MCF 10A (cell line): ENCODE data around the gene PHACTR3. TPM values are rescaled to one million over a fixed set of nuclear protein-coding genes. Genes with fewer than 3 reads are reported as not detected.

ENCODE experiments used
- BruUV-seq: library from RNA; stranded (reverse); fragments of 400-500 nt; replicated peaks from 2 replicates; lab custom pipeline; 2021; lab: Mats Ljungman, UMichigan
- CTCF ChIA-PET: fragments of 300-600 bp; sonication (Branson Sonifier 250); formaldehyde crosslinking; extraction: SDS; loops from one replicate; lab custom pipeline; 2021; ENCODE audit warnings: antibody characterized with exemption, inconsistent platforms; lab: Yijun Ruan, JAX
- POLR2A ChIA-PET: fragments of 300-600, 350-650 bp; sonication (Branson Sonifier 250); formaldehyde crosslinking; extraction: SDS; loops from one replicate; lab custom pipeline; 2020; ENCODE audit warnings: antibody characterized with exemption, inconsistent platforms; lab: Yijun Ruan, JAX
- DNase-seq: peaks from one replicate; pipeline ENCODE4 v3.0.0-alpha.2; 2018; ENCODE audit not compliant: unreplicated experiment
- H3K27ac Mint-ChIP-seq: one replicate; pipeline ENCODE4 v1.8.0; 2022; ENCODE audit warnings: mild to moderate bottlenecking, low read depth, mixed read lengths; ENCODE audit not compliant: unreplicated experiment
- H3K27me3 Mint-ChIP-seq: one replicate; pipeline ENCODE4 v1.8.0; 2022; ENCODE audit warnings: mixed read lengths; ENCODE audit not compliant: insufficient read depth, unreplicated experiment
- H3K36me3 Mint-ChIP-seq: one replicate; pipeline ENCODE4 v1.8.0; 2022; ENCODE audit warnings: mild to moderate bottlenecking, moderate library complexity, mixed read lengths; ENCODE audit not compliant: insufficient read depth, unreplicated experiment
- H3K4me1 Mint-ChIP-seq: one replicate; pipeline ENCODE4 v1.8.0; 2022; ENCODE audit warnings: mixed read lengths; ENCODE audit not compliant: insufficient read depth, unreplicated experiment
- H3K4me3 Mint-ChIP-seq: one replicate; pipeline ENCODE4 v1.8.0; 2022; ENCODE audit warnings: mild to moderate bottlenecking, moderate library complexity, mixed read lengths; ENCODE audit not compliant: unreplicated experiment
- H3K9me3 Mint-ChIP-seq: one replicate; pipeline ENCODE4 v1.8.0; 2022; ENCODE audit warnings: mixed read lengths; ENCODE audit not compliant: unreplicated experiment
- CTCF ChIP-seq: fragments of 200-600 bp; IDR thresholded peaks from one replicate; pipeline ENCODE4 v1.8.0; 2022; ENCODE audit warnings: antibody characterized with exemption, mild to moderate bottlenecking; ENCODE audit not compliant: unreplicated experiment
- intact Hi-C: fragments of 100-400 bp; cut with micrococcal nuclease; formaldehyde crosslinking; loops from 2 replicates; pipeline ENCODE4 v1.14.1; 2022
- total RNA-seq: library from RNA; stranded (reverse); gene quantifications from 2 replicates; pipeline ENCODE4 v1.2.3, GENCODE V29; 2022

PHACTR3 gene
- total RNA-seq, 1 experiment from 2014 or later = 22.8 TPM

- no peaks in the 10 kb centered on the region for H3K27me3 Mint-ChIP-seq
- peaks cover 5% of the 10 kb centered on the region for H3K36me3 Mint-ChIP-seq
- intact Hi-C loops = no loop called here
- H3K9me3 Mint-ChIP-seq = peaks cover 14% of the 10 kb centered on the region
- no TSS peak for BruUV-seq
- no peak for DNase-seq
- TF ChIP-seq CTCF = no peak
- no peaks in the 10 kb centered on the region for H3K4me1 Mint-ChIP-seq
- POLR2A ChIA-PET = no interaction called here
- CTCF ChIA-PET = interaction anchor here (0.6 to 1.6 kb wide), 5 partner anchors 12 to 592 kb away, joined by 3 to 6 read pairs (median 3); no protein-coding TSS in a partner anchor
- no peak overlapping the region for H3K4me3 Mint-ChIP-seq
- no peak overlapping the region for H3K27ac Mint-ChIP-seq
Measured at GRCh38 chr20:59804871-59805665, 200.7 kb downstream of the PHACTR3 start.

GRCh38 chr20:59805786-59806577 lies 201.6 kb downstream of the PHACTR3 start:
- CTCF ChIA-PET = interaction anchor here (0.6 to 1.6 kb wide), 6 partner anchors 22 to 593 kb away, joined by 3 to 7 read pairs (median 3); no protein-coding TSS in a partner anchor
- TF ChIP-seq CTCF = no peak
- POLR2A ChIA-PET = no interaction called here

GRCh38 chr20:59806578-59806975 lies 202.2 kb downstream of the PHACTR3 start:
- Mint-ChIP-seq H3K4me3 (no peak overlapping the region), H3K36me3 (peaks cover 7% of the 10 kb centered on the region), H3K27me3 (no peaks in the 10 kb centered on the region), H3K9me3 (peaks cover 9% of the 10 kb centered on the region), H3K4me1 (no peaks in the 10 kb centered on the region), H3K27ac (no peak overlapping the region)
- no peak for DNase-seq
- CTCF ChIA-PET = interaction anchor here (0.7 to 1.6 kb wide), 7 partner anchors 10 to 44 kb away, joined by 3 to 7 read pairs (median 3); no protein-coding TSS in a partner anchor
- BruUV-seq = no TSS peak
- TF ChIP-seq CTCF = no peak
- intact Hi-C loops = no loop called here
- POLR2A ChIA-PET = no interaction called here

More at GRCh38 chr20:59805786-59806577, 201.6 kb downstream of the PHACTR3 start:
- no TSS peak for BruUV-seq
- no peak for DNase-seq
- Mint-ChIP-seq H3K9me3 (peaks cover 9% of the 10 kb centered on the region), H3K4me3 (no peak overlapping the region), H3K4me1 (no peaks in the 10 kb centered on the region), H3K27me3 (no peaks in the 10 kb centered on the region), H3K27ac (no peak overlapping the region), H3K36me3 (peaks cover 7% of the 10 kb centered on the region)
- intact Hi-C loops = no loop called here
